ENCODE results near the gene CCDC74B. TPM values are rescaled to one million over a fixed set of nuclear protein-coding genes. Genes with fewer than 3 reads are reported as not detected.
"Not testable (repeated sequence)": the region's sequence is repeated elsewhere in the genome, so short reads cannot be mapped to it uniquely, and the experiment has no call there.

CCDC74B gene
- polyA plus RNA-seq, 1 donor (not counting 4 experiments of a cell fraction or from before 2014, with no cell fraction given), result 0.52 TPM

GRCh38 chr2:130150181-130151144 lies 5.6 kb upstream of the CCDC74B start:
- FAIRE-seq (no peak), DNase-seq (ENCODE audit: low read depth, low spot score) (no peak)
- H3K9me1 ChIP-seq (ENCODE audit: control insufficient read depth, extremely low read depth, insufficient read depth, low read length), result no peaks in the 10 kb centered on the region
- H3K4me2 ChIP-seq (ENCODE audit: control insufficient read depth, extremely low read depth, insufficient read depth, low read depth, low read length), result no peak overlapping the region
- H3K9me3 ChIP-seq (ENCODE audit: control insufficient read depth, low read depth, low read length), result no peaks in the 10 kb centered on the region
- no peak overlapping the region for H2AFZ ChIP-seq (ENCODE audit: control insufficient read depth, low read length)
- no peak overlapping the region for H3K9ac ChIP-seq (ENCODE audit: control insufficient read depth, extremely low read depth, insufficient read depth, low read length)
- H3K27me3 ChIP-seq (ENCODE audit: control insufficient read depth, extremely low read depth, insufficient read depth, low read length), result no peaks in the 10 kb centered on the region
- dilution Hi-C loops (cut with MboI; ENCODE audit: extremely low pct_ligation_motif_present, low sequenced_read_pairs), result no loop called here
- H3K27ac ChIP-seq (ENCODE audit: control insufficient read depth, insufficient read depth, low read length), result no peak overlapping the region
- no peak overlapping the region for H3K4me3 ChIP-seq (ENCODE audit: control insufficient read depth in 2 of 3, extremely low read depth in 1 of 3, insufficient read depth in 2 of 3, low read depth in 1 of 3, low read length in 3 of 3)
- H3K4me1 ChIP-seq (ENCODE audit: control insufficient read depth, extremely low read depth, insufficient read depth, low read length), result no peaks in the 10 kb centered on the region
- peaks cover 0 to 8% of the 10 kb centered on the region in 2 experiments for H3K36me3 ChIP-seq (ENCODE audit: control insufficient read depth in 2 of 2, extremely low read depth in 1 of 2, insufficient read depth in 2 of 2, low read length in 2 of 2)
- TF ChIP-seq CTCF (optimal IDR thresholded peaks at IDR 0.05 in 1 of 3, IDR thresholded peaks at IDR 0.05 in 1 of 3, conservative IDR thresholded peaks at IDR 0.05 in 1 of 3; ENCODE audit: extremely low read depth in 1 of 3, insufficient read depth in 2 of 3, low read length in 3 of 3) (no peak), EZH2 (IDR thresholded peaks at IDR 0.05; ENCODE audit: low read length) (no peak)
- H3K79me2 ChIP-seq (ENCODE audit: control insufficient read depth, insufficient read depth, low read length), result no peaks in the 10 kb centered on the region
- H4K20me1 ChIP-seq (ENCODE audit: control insufficient read depth, extremely low read depth, insufficient read depth, low read length), result no peaks in the 10 kb centered on the region

GRCh38 chr2:130148515-130148914 lies 3.6 kb upstream of the CCDC74B start:
- H4K20me1 ChIP-seq (ENCODE audit: control insufficient read depth, extremely low read depth, insufficient read depth, low read length); FAIRE-seq; H3K4me3 ChIP-seq (ENCODE audit: control insufficient read depth in 2 of 3, extremely low read depth in 1 of 3, insufficient read depth in 2 of 3, low read depth in 1 of 3, low read length in 3 of 3); dilution Hi-C loops (cut with MboI; ENCODE audit: extremely low pct_ligation_motif_present, low sequenced_read_pairs); H3K4me2 ChIP-seq (ENCODE audit: control insufficient read depth, extremely low read depth, insufficient read depth, low read depth, low read length); H3K27ac ChIP-seq (ENCODE audit: control insufficient read depth, insufficient read depth, low read length); H3K27me3 ChIP-seq (ENCODE audit: control insufficient read depth, extremely low read depth, insufficient read depth, low read length); H2AFZ ChIP-seq (ENCODE audit: control insufficient read depth, low read length); H3K9me3 ChIP-seq (ENCODE audit: control insufficient read depth, low read depth, low read length); H3K36me3 ChIP-seq (ENCODE audit: control insufficient read depth in 2 of 2, extremely low read depth in 1 of 2, insufficient read depth in 2 of 2, low read length in 2 of 2); H3K9ac ChIP-seq (ENCODE audit: control insufficient read depth, extremely low read depth, insufficient read depth, low read length); H3K79me2 ChIP-seq (ENCODE audit: control insufficient read depth, insufficient read depth, low read length); H3K9me1 ChIP-seq (ENCODE audit: control insufficient read depth, extremely low read depth, insufficient read depth, low read length); DNase-seq (ENCODE audit: low read depth, low spot score); H3K4me1 ChIP-seq (ENCODE audit: control insufficient read depth, extremely low read depth, insufficient read depth, low read length): not testable (repeated sequence)

GRCh38 chr2:130143266-130144039 lies 1.5 kb downstream of the CCDC74B start:
- H3K79me2 ChIP-seq (ENCODE audit: control insufficient read depth, insufficient read depth, low read length); H3K9ac ChIP-seq (ENCODE audit: control insufficient read depth, extremely low read depth, insufficient read depth, low read length); H3K27me3 ChIP-seq (ENCODE audit: control insufficient read depth, extremely low read depth, insufficient read depth, low read length); H4K20me1 ChIP-seq (ENCODE audit: control insufficient read depth, extremely low read depth, insufficient read depth, low read length); H3K4me2 ChIP-seq (ENCODE audit: control insufficient read depth, extremely low read depth, insufficient read depth, low read depth, low read length); H3K36me3 ChIP-seq (ENCODE audit: control insufficient read depth in 2 of 2, extremely low read depth in 1 of 2, insufficient read depth in 2 of 2, low read length in 2 of 2); DNase-seq (ENCODE audit: low read depth, low spot score); dilution Hi-C loops (cut with MboI; ENCODE audit: extremely low pct_ligation_motif_present, low sequenced_read_pairs); H3K4me3 ChIP-seq (ENCODE audit: control insufficient read depth in 2 of 3, extremely low read depth in 1 of 3, insufficient read depth in 2 of 3, low read depth in 1 of 3, low read length in 3 of 3); H2AFZ ChIP-seq (ENCODE audit: control insufficient read depth, low read length); H3K4me1 ChIP-seq (ENCODE audit: control insufficient read depth, extremely low read depth, insufficient read depth, low read length); FAIRE-seq; H3K9me3 ChIP-seq (ENCODE audit: control insufficient read depth, low read depth, low read length); H3K27ac ChIP-seq (ENCODE audit: control insufficient read depth, insufficient read depth, low read length); H3K9me1 ChIP-seq (ENCODE audit: control insufficient read depth, extremely low read depth, insufficient read depth, low read length): not testable (repeated sequence)
